HG03575 (cell line): ENCODE measurements around the gene SLBP.

Experiments
- ATAC-seq: cut with Tn5 transposase; IDR thresholded peaks from one replicate; pipeline ENCODE4 v1.9.1; 2021; ENCODE audit not compliant: unreplicated experiment, insufficient number of reproducible peaks, low FRiP score; ENCODE audit errors: extremely low read depth

Gene SLBP

DNA sequence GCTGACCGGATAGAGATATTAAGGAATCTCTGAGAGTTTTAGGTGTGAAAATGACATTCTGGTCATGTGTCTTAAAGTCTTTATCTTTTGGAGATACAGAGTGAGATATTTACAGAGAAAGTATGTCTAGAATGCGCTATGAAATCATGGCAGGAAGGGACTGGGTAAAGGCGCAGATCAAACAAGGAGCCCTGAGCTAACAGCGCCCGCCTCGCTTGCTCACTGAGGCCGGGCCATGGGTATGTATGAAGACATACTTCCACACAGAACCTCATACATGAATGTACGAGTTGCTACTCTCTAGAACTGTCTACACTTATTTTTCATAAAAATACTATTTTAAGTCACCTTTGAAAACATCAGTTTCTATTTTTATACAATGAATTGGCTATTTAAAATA is 48.0 kb downstream of the SLBP start:
- no peak for ATAC-seq

GRCh38 chr4:1663549-1663948 is 48.6 kb downstream of the SLBP start:
- no peak for ATAC-seq

- ATAC-seq: no peak
Measured at GRCh38 chr4:1661695-1662094, 50.4 kb downstream of the SLBP start.

DNA sequence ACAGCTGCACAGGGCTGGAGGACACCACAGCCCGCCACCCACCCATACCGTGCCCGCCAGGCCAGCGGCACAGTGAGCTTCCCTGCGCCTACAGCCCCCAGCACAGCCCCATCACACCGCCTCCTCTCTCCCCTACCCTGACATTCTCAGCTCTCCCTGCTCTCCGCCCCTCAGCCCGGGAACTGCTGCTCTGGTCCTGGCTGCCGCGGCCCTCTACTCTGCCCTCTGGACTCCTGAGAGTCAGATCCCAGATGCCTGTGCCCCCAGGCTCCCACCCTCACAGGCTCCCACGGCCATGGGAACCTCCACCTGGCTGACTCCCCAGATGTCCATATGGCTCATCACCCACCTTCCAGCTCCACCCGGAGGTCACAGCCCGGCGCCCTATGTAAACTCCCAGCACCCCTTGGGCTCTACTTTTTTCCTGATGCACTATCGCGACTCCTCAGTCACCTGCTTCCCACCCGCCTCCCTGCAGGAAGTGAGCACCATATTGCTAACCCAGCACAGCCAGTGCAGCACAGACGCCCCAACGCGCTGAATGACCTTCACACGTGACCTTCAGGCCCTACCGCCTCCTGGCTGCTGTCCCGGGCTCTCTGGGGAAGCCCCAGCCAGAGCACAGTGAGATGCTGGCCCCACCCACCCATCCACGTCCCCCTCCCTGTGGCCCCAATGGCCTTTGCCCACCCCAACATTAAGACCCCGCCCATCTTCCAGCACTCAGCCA is 51.0 kb downstream of the SLBP start:
- ATAC-seq: no peak

- no peak for ATAC-seq
Measured at GRCh38 chr4:1659104-1660043, 52.7 kb downstream of the SLBP start.

- no peak for ATAC-seq
Measured at GRCh38 chr4:1658581-1658980, 53.5 kb downstream of the SLBP start.

- ATAC-seq: no peak
Measured at GRCh38 chr4:1658146-1658545, 54.0 kb downstream of the SLBP start.

- ATAC-seq: no peak
Measured at GRCh38 chr4:1656986-1657385, 55.1 kb downstream of the SLBP start.

DNA sequence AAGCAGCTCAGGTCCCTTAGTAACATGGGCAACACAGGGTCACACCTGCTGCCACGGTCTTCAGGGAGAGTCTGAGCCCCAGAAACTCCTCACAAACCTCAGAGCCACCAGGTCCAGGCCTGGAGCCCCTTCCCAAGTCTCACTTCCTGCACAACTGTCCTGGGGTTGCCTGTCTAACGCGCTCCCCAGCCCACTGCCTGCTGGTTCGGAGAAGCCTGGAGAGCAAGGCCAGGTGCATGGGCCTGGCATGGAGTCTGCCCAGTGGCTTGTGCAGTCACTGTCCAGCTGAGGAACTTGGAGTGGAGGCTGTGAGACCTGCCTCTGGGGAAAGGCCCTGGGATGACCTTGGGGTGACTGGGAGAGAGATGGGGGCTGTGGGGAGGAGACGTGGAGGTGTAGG is 56.0 kb downstream of the SLBP start:
- no peak for ATAC-seq

DNA sequence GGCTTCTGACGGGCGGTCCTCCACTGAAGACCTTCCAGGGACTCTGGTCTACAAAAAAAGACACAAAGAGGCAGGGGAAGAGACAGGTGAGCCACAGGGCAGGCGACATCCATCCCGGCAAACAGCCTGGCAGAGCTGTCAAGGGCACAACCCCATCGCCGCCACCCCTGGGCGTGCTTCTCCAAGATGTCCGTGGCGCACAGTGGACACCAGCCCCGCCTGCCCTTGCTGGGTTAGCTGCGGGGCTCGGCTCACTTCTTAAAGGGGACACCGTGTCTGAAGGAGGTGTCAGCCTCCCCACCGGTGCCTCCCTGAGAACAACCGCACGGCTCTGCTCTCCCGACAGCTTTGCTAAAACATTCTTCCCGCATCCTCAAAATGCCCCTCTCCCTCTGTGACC is 56.4 kb downstream of the SLBP start:
- ATAC-seq: no peak

DNA sequence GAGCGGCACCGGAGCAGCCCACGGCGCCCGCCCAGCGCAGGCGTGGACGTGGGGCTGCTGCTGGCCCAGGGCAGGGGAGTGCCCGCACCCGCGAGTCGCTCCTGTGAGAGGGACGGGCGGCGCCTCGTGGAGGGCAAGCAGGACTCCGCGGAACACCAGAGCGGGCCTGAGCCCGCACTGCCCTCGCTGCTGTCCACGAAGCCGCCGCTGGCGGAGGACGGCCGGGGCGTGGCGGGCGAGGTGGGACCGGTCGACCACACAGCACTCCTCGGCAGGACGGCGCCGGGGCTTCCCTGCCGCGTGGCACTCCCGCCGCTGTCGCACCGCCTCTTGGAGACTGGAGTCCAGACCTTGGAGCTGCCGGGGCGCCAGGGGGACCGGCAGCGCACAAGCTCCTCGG is 57.0 kb downstream of the SLBP start:
- no peak for ATAC-seq

- ATAC-seq: no peak
Measured at GRCh38 chr4:1654216-1654955, 57.7 kb downstream of the SLBP start.

DNA sequence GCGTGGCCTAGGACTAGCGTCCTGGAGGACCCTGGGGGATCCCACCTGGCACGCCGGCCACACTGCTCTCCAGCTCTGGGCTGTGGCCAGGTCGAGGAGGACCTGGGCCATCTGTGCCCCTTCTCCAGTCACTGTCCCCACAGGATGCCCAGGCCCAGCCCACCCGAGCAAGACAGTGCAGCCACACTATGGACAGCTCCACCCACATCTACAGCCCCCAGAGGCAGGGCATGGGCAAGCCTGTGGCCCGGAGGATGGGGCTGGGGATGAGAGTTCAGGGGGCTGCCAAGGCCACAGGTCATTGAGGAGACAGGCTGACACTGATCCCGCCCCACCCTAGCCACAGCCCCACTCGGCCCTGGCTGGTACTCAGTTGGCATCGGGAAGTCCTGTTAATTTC is 58.3 kb downstream of the SLBP start:
- no peak for ATAC-seq

DNA sequence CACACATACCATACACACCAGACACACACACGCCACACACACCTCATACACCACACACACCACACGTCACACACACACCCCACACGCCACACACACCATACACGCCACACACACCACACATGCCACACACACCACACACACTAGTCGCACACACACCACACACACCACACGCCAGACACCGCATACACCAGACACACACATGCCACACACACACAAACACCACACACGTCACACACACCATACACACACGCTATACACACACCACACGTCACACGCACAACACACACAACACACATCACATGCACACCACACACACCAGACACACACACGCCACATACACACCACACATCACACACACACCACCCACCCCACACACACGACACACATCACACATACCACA is 60.0 kb downstream of the SLBP start:
- no peak for ATAC-seq

GRCh38 chr4:1651609-1652008 is 60.5 kb downstream of the SLBP start:
- no peak for ATAC-seq

DNA sequence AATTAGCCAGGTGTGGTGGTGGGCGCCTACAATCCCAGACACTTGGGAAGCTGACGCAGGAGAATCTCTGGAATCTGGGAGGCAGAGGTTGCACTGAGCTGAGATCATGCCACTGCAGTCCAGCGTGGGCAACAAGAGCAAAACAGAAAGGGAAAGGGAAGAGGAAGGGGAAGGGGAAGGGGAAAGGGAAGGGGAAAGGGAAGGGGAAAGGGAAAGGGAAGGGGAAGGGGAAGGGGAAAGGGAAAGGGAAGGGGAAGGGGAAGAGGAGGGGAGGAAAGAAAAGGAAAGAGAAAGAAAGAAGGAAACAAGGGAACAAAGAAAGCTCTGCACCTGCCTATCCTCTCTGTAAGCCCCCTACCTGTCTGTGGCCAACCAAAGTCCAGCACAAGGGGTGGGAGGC is 63.2 kb downstream of the SLBP start:
- no peak for ATAC-seq

GRCh38 chr4:1647432-1647831 is 64.7 kb downstream of the SLBP start:
- no peak for ATAC-seq

- no peak for ATAC-seq
Measured at GRCh38 chr4:1646690-1647089, 65.4 kb downstream of the SLBP start.

GRCh38 chr4:1644891-1645657 is 67.0 kb downstream of the SLBP start:
- no peak for ATAC-seq
